Activated CD4-positive, CD25-positive, alpha-beta regulatory T cell treated with anti-CD3 and anti-CD28 coated beads, Interleukin-2, amount 50 U/mL, for 72 hours (primary cell): ENCODE data around the gene PIP5KL1.

Experiments
- DNase-seq: peaks from one replicate; pipeline ENCODE4 v3.0.0; 2021

Gene PIP5KL1

GRCh38 chr9:127928676-127929624, 1.6 kb downstream of the PIP5KL1 start:
- DNase-seq = no peak

- DNase-seq = no peak
Observed at GRCh38 chr9:127927988-127928675, 2.4 kb downstream of the PIP5KL1 start.

- DNase-seq = peak; percentile 54
Observed at GRCh38 chr9:127927201-127927987, 3.2 kb downstream of the PIP5KL1 start.

- no peak for DNase-seq
Observed at GRCh38 chr9:127926906-127927200, 3.7 kb downstream of the PIP5KL1 start.

GRCh38 chr9:127925959-127926905, 4.3 kb downstream of the PIP5KL1 start:
- DNase-seq = no peak

GRCh38 chr9:127924736-127925444, 5.7 kb downstream of the PIP5KL1 start:
- DNase-seq = no peak

- no peak for DNase-seq
Observed at GRCh38 chr9:127923771-127924170, 6.8 kb downstream of the PIP5KL1 start.

- DNase-seq = no peak
Observed at GRCh38 chr9:127923046-127923445, 7.5 kb downstream of the PIP5KL1 start.

GRCh38 chr9:127921557-127922120, 8.9 kb downstream of the PIP5KL1 start:
- DNase-seq = peak; percentile 87

GRCh38 chr9:127920794-127921193, 9.8 kb downstream of the PIP5KL1 start:
- no peak for DNase-seq

- DNase-seq = no peak
Observed at GRCh38 chr9:127919253-127919815, 11.2 kb downstream of the PIP5KL1 start.

- no peak for DNase-seq
Observed at GRCh38 chr9:127918183-127919107, 12.1 kb downstream of the PIP5KL1 start.

GRCh38 chr9:127917603-127918002, 13.0 kb downstream of the PIP5KL1 start:
- DNase-seq = no peak

- DNase-seq = peak; percentile 95
Observed at GRCh38 chr9:127916720-127917581, 13.6 kb downstream of the PIP5KL1 start, which contains the start of gene ST6GALNAC4. TSS of gene ST6GALNAC4 (minus strand) at chr9:127917041. CDS start at chr9:127916419, 622 bp downstream.

- no peak for DNase-seq
Observed at GRCh38 chr9:127915801-127916719, 14.5 kb downstream of the PIP5KL1 start.

GRCh38 chr9:127915325-127915752, 15.2 kb downstream of the PIP5KL1 start:
- no peak for DNase-seq

- no peak for DNase-seq
Observed at GRCh38 chr9:127913682-127914081, 16.9 kb downstream of the PIP5KL1 start.
